ENCODE measurements around the gene COX6A1.
"Not testable (repeated sequence)": the region's sequence is repeated elsewhere in the genome, so short reads cannot be mapped to it uniquely, and the experiment has no call there.

Gene COX6A1

GRCh38 chr12:120468821-120469449 lies 31.0 kb downstream of the COX6A1 start:
- peak; percentile 57 for DNase-seq

GRCh38 chr12:120469450-120470149 lies 31.7 kb downstream of the COX6A1 start, which contains the start of gene SRSF9:
Gene SRSF9, minus strand, starts transcription at chr12:120469748. Its CDS starts 139 bp downstream, at chr12:120469609.
- peak; percentile 96 for DNase-seq

- no peak for DNase-seq
Measured at GRCh38 chr12:120470150-120470784, 32.4 kb downstream of the COX6A1 start.

GRCh38 chr12:120472521-120472920 lies 34.6 kb downstream of the COX6A1 start:
- DNase-seq, result no peak

- no peak for DNase-seq
Measured at GRCh38 chr12:120473807-120474615, 36.1 kb downstream of the COX6A1 start.

GRCh38 chr12:120474616-120474960 lies 36.7 kb downstream of the COX6A1 start:
- DNase-seq, result no peak

- no peak for DNase-seq
Measured at GRCh38 chr12:120475643-120476042, 37.7 kb downstream of the COX6A1 start.

GRCh38 chr12:120479458-120479857 lies 41.5 kb downstream of the COX6A1 start:
- DNase-seq, result no peak

- no peak for DNase-seq
Measured at GRCh38 chr12:120480211-120480610, 42.3 kb downstream of the COX6A1 start.

- DNase-seq, result no peak
Measured at GRCh38 chr12:120481022-120481767, 43.3 kb downstream of the COX6A1 start.

GRCh38 chr12:120483621-120484020 lies 45.7 kb downstream of the COX6A1 start:
- DNase-seq, result no peak

- DNase-seq, result no peak
Measured at GRCh38 chr12:120485961-120486881, 48.3 kb downstream of the COX6A1 start.

- DNase-seq, result not testable (repeated sequence)
Measured at GRCh38 chr12:120487552-120487951, 49.6 kb downstream of the COX6A1 start.

GRCh38 chr12:120488057-120488640 lies 50.2 kb downstream of the COX6A1 start:
- DNase-seq, result no peak

GRCh38 chr12:120489018-120489417 lies 51.1 kb downstream of the COX6A1 start:
- no peak for DNase-seq

- DNase-seq, result no peak
Measured at GRCh38 chr12:120490325-120490724, 52.4 kb downstream of the COX6A1 start.

Data from NCI-H1105 (cell line).